Measurements from ENCODE around the gene LEMD3. TPM values are rescaled to one million over a fixed set of nuclear protein-coding genes. Genes with fewer than 3 reads are reported as not detected.

Gene LEMD3
- total RNA-seq, 2 experiments from 2014 or later = 19.5 to 23.2 TPM

GRCh38 chr12:65139389-65139788 is 30.0 kb upstream of the LEMD3 start:
- DNase-seq (no peak), ATAC-seq (no peak)
- peaks cover 15% of the 10 kb centered on the region for H3K27me3 Mint-ChIP-seq
- ChIA-PET CTCF (interaction anchor here (1.3 kb wide), 1 partner anchor 94 kb away, joined by 3 read pairs; no protein-coding TSS in a partner anchor), POLR2A (no interaction called here)
- H3K4me3 Mint-ChIP-seq = no peak overlapping the region
- no peak for TF ChIP-seq CTCF (IDR thresholded peaks at IDR 0.05)
- intact Hi-C loops (cut with micrococcal nuclease) = no loop called here
- H3K36me3 Mint-ChIP-seq (ENCODE audit: low read depth) = no peaks in the 10 kb centered on the region
- H3K27ac Mint-ChIP-seq = no peak overlapping the region
- no peaks in the 10 kb centered on the region for H3K4me1 Mint-ChIP-seq (ENCODE audit: low read depth)
- peaks cover 6% of the 10 kb centered on the region for H3K9me3 Mint-ChIP-seq

- ATAC-seq (no peak), DNase-seq (no peak)
- peaks cover 4% of the 10 kb centered on the region for H3K9me3 Mint-ChIP-seq
- no peaks in the 10 kb centered on the region for H3K36me3 Mint-ChIP-seq (ENCODE audit: low read depth)
- intact Hi-C loops (cut with micrococcal nuclease) = no loop called here
- ChIA-PET POLR2A (no interaction called here), CTCF (interaction anchor here (1.4 kb wide), 1 partner anchor 16 kb away, joined by 3 read pairs; no protein-coding TSS in a partner anchor)
- no peak overlapping the region for H3K27ac Mint-ChIP-seq
- no peaks in the 10 kb centered on the region for H3K4me1 Mint-ChIP-seq (ENCODE audit: low read depth)
- H3K4me3 Mint-ChIP-seq = no peak overlapping the region
- peaks cover 19% of the 10 kb centered on the region for H3K27me3 Mint-ChIP-seq
- no peak for TF ChIP-seq CTCF (IDR thresholded peaks at IDR 0.05)
Observed at GRCh38 chr12:65140738-65141137, 28.6 kb upstream of the LEMD3 start.

- DNase-seq (no peak), ATAC-seq (no peak)
- ChIA-PET POLR2A (no interaction called here), CTCF (interaction anchor here (1.0 kb wide), 1 partner anchor 85 kb away, joined by 3 read pairs; no protein-coding TSS in a partner anchor)
- H3K4me1 Mint-ChIP-seq (ENCODE audit: low read depth) = no peaks in the 10 kb centered on the region
- TF ChIP-seq CTCF (IDR thresholded peaks at IDR 0.05) = no peak
- no peak overlapping the region for H3K27ac Mint-ChIP-seq
- H3K27me3 Mint-ChIP-seq = peaks cover 18% of the 10 kb centered on the region
- intact Hi-C loops (cut with micrococcal nuclease) = no loop called here
- no peaks in the 10 kb centered on the region for H3K9me3 Mint-ChIP-seq
- H3K4me3 Mint-ChIP-seq = no peak overlapping the region
- no peaks in the 10 kb centered on the region for H3K36me3 Mint-ChIP-seq (ENCODE audit: low read depth)
Observed at GRCh38 chr12:65147312-65147905, 22.0 kb upstream of the LEMD3 start.

GRCh38 chr12:65152012-65152411 is 17.4 kb upstream of the LEMD3 start:
- Mint-ChIP-seq H3K27ac (no peak overlapping the region), H3K4me3 (no peak overlapping the region), H3K27me3 (peaks cover 10% of the 10 kb centered on the region), H3K9me3 (no peaks in the 10 kb centered on the region), H3K4me1 (ENCODE audit: low read depth) (peaks cover 15% of the 10 kb centered on the region), H3K36me3 (ENCODE audit: low read depth) (no peaks in the 10 kb centered on the region)
- POLR2A ChIA-PET = no interaction called here
- CTCF ChIA-PET = no interaction called here
- TF ChIP-seq CTCF (IDR thresholded peaks at IDR 0.05) = no peak
- DNase-seq (no peak), ATAC-seq (no peak)
- intact Hi-C loops (cut with micrococcal nuclease) = no loop called here

GRCh38 chr12:65152596-65152995 is 16.8 kb upstream of the LEMD3 start:
- ChIA-PET POLR2A (no interaction called here), CTCF (no interaction called here)
- no peak overlapping the region for H3K4me3 Mint-ChIP-seq
- no peak for TF ChIP-seq CTCF (IDR thresholded peaks at IDR 0.05)
- intact Hi-C loops (cut with micrococcal nuclease) = no loop called here
- no peak overlapping the region for H3K27ac Mint-ChIP-seq
- H3K4me1 Mint-ChIP-seq (ENCODE audit: low read depth) = peaks cover 17% of the 10 kb centered on the region
- no peak for DNase-seq
- H3K27me3 Mint-ChIP-seq = peaks cover 10% of the 10 kb centered on the region
- no peak for ATAC-seq
- no peaks in the 10 kb centered on the region for H3K9me3 Mint-ChIP-seq
- no peaks in the 10 kb centered on the region for H3K36me3 Mint-ChIP-seq (ENCODE audit: low read depth)

Data from activated CD8-positive, alpha-beta T cell treated with anti-CD3 and anti-CD28 coated beads for 36 hours (primary cell).